HUES64 (cell line): ENCODE measurements around the gene KAZALD1.

Experiments used
- H3K27ac ChIP-seq: 2 replicates; pipeline ENCODE4 v1.7.0; 2013; ENCODE audit warnings: low read depth, low read length, inconsistent platforms
- H3K27me3 ChIP-seq: 2 replicates; pipeline ENCODE4 v1.6.1; 2013; ENCODE audit warnings: mild to moderate bottlenecking, low read length; ENCODE audit not compliant: insufficient read depth
- H3K36me3 ChIP-seq: 2 replicates; pipeline ENCODE4 v1.6.1; 2013; ENCODE audit warnings: mild to moderate bottlenecking, low read length; ENCODE audit not compliant: insufficient read depth
- H3K4me1 ChIP-seq: 2 replicates; pipeline ENCODE4 v1.6.1; 2013; ENCODE audit warnings: mild to moderate bottlenecking, low read length, moderate library complexity; ENCODE audit not compliant: insufficient read depth
- H3K4me3 ChIP-seq: 2 replicates; pipeline ENCODE4 v1.5.1; 2013; ENCODE audit warnings: mild to moderate bottlenecking, low read length, moderate library complexity
- H3K9ac ChIP-seq: 2 replicates; pipeline ENCODE4 v1.6.1; 2013; ENCODE audit warnings: mild to moderate bottlenecking, low read depth, low read length
- H3K9me3 ChIP-seq: 2 replicates; pipeline ENCODE4 v1.6.1; 2013; ENCODE audit warnings: low read depth, low read length; ENCODE audit not compliant: insufficient read depth
- WGBS: fragments of 150-250, 120-280 bp; methylation state at CpG from one replicate; pipeline ENCODE4 v1.1.7; 2013; ENCODE audit warnings: missing lambda C conversion rate; 5-methylcytosine and 5-hydroxymethylcytosine counted together

KAZALD1 gene

DNA sequence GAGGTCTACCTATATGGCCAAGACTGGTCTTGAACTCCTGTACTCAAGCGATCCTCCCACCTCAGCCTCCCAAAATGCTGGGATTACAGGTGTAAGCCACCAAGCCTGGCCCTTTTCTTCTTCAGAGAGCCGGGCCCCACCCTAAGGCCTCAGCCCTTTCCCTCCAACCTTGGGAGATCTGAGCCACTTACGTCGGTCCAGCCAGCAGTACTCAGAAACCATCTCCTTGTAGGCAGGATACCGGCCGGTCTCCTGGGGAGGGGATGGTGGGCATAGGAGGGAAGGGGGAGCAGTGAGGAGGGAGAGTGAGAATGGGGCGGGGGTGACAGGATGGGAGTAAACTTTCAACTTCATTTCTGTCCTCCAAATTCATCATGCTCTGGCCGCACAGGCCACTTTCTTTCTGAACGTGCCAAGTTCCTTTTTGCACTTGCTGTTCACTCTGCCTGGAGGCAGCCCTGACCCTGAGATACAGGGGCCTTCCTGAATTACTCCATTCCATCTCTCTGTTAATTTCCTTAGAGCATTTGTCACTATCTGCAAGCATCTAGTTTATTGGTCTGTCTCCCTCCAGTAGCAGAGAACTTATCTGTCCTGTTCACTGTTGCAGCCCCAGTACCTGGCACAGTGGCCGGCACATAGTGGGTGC is 41.2 kb upstream of the KAZALD1 start:
- Histone ChIP-seq H3K36me3 (no peaks in the 10 kb centered on the region), H3K9me3 (no peaks in the 10 kb centered on the region), H3K27me3 (peaks cover 54% of the 10 kb centered on the region), H3K27ac (no peak overlapping the region), H3K4me3 (no peak overlapping the region), H3K4me1 (no peaks in the 10 kb centered on the region), H3K9ac (no peak overlapping the region)
- WGBS, result 76% methylated on average over 10 of the region's 10 CpGs

DNA sequence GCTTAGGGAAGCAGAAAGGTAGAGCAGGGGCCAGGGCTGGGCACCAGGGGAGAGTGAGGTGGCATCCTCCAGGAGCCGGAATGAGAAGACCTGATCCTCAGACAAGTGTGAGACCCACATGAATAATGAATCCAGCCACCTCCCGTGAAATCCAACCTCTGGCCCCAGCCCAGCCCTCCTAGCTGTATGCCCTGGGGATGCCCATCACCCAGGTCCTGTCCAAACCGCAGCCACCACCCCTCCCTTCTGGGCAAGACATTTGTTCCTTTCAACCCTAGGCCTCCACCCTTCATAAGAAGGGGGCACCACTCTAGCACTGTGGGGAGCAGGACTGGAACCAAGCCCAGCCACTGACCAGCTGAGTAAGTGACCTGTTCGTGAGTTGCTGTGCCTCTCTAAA is 40.5 kb upstream of the KAZALD1 start:
- Histone ChIP-seq H3K4me1 (no peaks in the 10 kb centered on the region), H3K27me3 (peaks cover 48% of the 10 kb centered on the region), H3K36me3 (no peaks in the 10 kb centered on the region), H3K27ac (no peak overlapping the region), H3K9me3 (no peaks in the 10 kb centered on the region), H3K4me3 (no peak overlapping the region), H3K9ac (no peak overlapping the region)
- WGBS, result 84% methylated on average over 4 of the region's 4 CpGs

DNA sequence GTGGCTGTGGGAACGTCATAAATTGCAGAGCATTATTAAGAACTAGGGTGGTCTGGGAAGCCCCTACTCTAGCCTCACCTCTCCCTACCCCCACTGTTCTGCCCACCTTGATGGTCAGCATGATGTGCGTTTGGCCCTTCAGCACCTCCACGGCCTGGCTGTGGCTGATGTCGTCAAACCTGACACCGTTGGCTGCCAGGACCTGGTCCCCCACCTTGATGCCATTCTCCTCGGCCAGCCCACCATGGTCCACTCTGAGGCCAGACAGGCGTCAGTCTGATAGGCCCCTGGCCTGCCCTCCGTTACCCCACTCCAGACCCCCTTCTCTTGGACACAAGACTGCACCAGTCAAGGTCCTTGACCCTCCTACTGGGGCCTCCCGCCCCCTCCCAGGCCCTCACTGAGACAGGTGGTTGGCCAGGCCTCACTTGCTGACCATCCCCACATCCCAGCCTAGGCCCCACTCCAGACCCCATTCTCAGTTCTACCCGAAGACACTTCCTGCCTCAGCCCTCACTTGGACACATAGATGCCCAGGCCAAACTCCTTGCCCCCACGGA is 40.0 kb upstream of the KAZALD1 start:
- Histone ChIP-seq H3K9ac (no peak overlapping the region), H3K4me1 (peaks cover 4% of the 10 kb centered on the region; the same call in 1 of the 2 replicates), H3K36me3 (no peaks in the 10 kb centered on the region), H3K9me3 (no peaks in the 10 kb centered on the region), H3K27me3 (peaks cover 43% of the 10 kb centered on the region), H3K27ac (no peak overlapping the region), H3K4me3 (no peak overlapping the region)
- WGBS, result 89% methylated on average over 11 of the region's 11 CpGs

DNA sequence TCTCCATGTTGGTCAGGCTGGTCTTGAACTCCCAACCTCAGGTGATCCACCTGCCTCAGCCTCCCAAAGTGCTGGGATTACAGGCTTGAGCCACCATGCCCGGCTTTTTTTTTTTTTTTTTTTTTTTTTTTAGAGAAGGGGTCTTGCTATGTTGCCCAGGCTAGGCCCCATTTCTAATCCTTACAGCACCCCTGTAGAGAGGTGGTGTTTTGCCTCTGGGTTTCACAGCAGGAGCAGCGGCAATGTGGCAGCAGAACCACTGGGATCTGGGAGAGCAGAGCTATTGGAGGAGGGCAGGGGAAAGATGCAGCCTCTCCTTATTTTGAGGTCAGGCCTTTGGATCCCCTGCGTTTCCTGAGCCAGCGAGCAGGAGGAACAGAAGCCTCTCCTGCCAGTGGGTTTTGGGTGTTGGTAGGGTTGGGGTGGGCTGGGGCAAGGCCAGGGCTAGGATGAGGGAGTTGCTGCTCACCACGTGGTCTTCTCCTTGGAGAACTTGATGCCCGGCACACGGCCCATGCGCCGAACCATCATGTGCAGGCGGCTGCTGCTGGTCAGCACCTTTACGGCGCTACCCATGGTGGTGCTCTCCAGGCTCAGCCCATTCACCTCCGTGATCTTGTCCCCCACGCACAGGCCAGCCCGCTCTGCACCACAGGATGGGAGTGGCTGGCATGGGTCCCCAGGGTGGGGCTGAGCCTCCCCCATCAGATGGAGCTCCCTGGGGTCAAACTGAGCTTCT is 38.7 kb upstream of the KAZALD1 start:
- no peaks in the 10 kb centered on the region for H3K9me3 ChIP-seq
- WGBS, result 94% methylated on average over 14 of the region's 15 CpGs
- peaks cover 6% of the 10 kb centered on the region; the same call in 1 of the 2 replicates for H3K4me1 ChIP-seq
- H3K4me3 ChIP-seq, result no peak overlapping the region
- peaks cover 29% of the 10 kb centered on the region for H3K27me3 ChIP-seq
- H3K9ac ChIP-seq, result no peak overlapping the region
- no peaks in the 10 kb centered on the region for H3K36me3 ChIP-seq
- no peak overlapping the region for H3K27ac ChIP-seq

DNA sequence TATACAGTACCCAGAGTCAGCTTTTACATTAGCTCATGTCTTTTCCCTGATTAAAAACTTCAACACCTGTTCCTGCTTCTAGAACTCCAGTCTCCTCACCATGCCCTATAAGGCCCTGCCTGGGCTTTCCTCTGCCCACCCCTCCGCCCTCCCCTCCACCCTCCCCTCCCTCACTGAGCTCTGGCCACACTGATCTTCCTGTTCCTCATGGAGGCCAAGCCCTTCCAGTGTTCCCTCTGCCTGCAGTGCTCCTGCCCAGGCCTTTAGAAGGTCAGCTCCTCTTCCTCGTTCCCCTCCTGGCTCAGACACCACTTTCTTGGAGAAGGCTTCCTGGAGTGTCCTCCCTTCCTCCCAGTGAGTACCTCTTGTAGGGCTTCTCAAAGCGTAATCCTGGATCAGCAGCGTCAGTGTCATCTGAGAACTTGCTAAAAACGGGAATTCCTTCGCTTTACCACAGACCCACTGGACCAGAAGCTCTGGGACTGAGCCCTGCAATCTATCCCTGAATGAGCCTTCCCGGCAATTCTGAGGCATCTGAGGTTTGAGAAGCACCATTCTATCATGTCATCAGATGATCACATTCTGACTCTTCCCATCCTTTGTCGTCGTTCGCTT is 34.6 kb upstream of the KAZALD1 start:
- Histone ChIP-seq H3K27ac (no peak overlapping the region), H3K4me1 (peaks cover 19% of the 10 kb centered on the region), H3K27me3 (peaks cover 29% of the 10 kb centered on the region), H3K4me3 (no peak overlapping the region), H3K9me3 (no peaks in the 10 kb centered on the region), H3K36me3 (no peaks in the 10 kb centered on the region), H3K9ac (no peak overlapping the region)
- WGBS, result 77% methylated on average over 9 of the region's 10 CpGs

DNA sequence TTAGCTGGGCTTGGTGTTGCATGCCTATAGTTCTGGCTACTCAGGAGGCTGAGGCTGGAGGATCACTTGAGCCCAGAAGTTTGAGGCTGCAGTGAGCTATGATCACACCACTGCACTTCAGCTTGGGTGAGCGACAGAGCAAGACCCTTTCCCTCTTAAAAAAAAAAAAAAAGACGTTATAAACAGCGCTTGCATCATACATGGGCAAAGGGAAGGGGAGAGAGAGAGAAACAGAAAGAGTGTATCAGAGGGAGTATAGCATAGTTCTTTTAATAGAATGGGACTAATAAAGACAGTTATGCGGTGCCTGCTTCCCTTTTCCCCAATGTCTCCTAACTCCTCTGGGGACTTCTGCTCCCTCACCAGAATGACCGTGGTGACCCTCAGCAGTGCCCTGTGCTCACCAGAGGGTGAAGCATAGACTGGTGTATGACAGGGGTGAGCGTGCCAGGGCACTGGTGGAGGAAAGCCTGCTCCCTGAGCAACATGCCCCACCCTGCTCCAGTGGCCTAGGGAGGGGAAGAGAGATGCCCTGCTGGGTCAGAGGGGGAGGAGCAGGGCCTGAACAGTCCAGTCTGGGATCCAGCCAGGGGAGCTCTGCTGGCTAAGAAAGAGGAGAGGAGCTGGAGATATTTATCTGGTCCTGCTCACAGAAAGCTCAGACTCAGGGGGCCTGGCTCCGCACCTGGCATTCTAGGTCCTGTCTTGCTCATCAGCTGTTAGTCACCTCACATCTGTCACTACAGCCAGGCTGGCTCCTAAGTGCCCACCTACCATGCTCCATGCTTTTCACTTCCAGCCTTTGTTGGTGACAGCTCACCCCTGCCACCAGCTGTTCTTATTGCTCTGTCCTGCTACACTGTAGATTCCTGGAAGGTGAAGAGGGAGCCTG is 33.1 kb upstream of the KAZALD1 start:
- H3K27me3 ChIP-seq, result peaks cover 43% of the 10 kb centered on the region
- H3K9ac ChIP-seq, result no peak overlapping the region
- no peak overlapping the region for H3K27ac ChIP-seq
- no peaks in the 10 kb centered on the region for H3K36me3 ChIP-seq
- no peak overlapping the region for H3K4me3 ChIP-seq
- 90% methylated on average over 7 of the region's 7 CpGs for WGBS
- H3K4me1 ChIP-seq, result peaks cover 28% of the 10 kb centered on the region
- no peaks in the 10 kb centered on the region for H3K9me3 ChIP-seq

DNA sequence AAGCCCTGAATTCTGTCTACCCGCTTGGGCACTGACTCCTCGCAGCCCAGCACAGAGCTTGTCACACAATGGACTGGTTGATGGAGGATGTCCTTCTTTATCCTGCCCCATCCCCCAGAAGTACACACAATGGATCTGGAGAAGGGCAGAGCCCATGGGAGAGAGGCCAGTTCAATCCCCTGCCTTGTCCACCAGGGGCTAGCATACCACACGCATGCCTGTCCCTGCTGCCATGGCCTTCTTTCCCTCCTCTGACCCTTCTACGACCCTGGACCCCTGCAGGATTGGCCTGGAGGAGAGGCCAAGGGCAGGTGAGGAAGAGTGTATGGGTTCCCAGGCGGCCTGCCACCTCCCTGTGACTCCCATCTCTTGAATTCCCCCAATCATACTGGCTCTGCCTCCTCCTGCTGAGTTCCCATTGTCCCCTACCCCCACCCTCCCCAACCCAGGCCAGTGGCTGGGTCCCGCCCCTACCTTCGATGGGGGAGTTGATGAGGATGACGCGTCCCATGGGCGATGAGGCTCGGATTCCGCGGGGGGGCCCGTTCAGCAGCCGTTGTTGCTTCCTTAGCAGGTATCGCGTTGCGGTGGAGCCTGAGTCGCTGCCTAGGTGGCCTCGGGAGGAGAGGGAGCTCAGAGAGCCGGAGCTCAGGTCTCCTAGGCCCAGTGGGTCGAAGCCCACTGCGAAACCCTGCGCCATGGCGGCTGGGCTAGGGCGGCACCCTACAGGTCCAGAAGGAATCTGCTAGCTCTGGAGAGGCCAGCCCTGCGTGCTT is 32.1 kb upstream of the KAZALD1 start:
- Histone ChIP-seq H3K27ac (no peak overlapping the region), H3K9me3 (no peaks in the 10 kb centered on the region), H3K4me3 (no peak overlapping the region), H3K36me3 (no peaks in the 10 kb centered on the region), H3K9ac (no peak overlapping the region), H3K27me3 (peaks cover 51% of the 10 kb centered on the region), H3K4me1 (peaks cover 28% of the 10 kb centered on the region)
- 46% methylated on average over 26 of the region's 27 CpGs for WGBS

DNA sequence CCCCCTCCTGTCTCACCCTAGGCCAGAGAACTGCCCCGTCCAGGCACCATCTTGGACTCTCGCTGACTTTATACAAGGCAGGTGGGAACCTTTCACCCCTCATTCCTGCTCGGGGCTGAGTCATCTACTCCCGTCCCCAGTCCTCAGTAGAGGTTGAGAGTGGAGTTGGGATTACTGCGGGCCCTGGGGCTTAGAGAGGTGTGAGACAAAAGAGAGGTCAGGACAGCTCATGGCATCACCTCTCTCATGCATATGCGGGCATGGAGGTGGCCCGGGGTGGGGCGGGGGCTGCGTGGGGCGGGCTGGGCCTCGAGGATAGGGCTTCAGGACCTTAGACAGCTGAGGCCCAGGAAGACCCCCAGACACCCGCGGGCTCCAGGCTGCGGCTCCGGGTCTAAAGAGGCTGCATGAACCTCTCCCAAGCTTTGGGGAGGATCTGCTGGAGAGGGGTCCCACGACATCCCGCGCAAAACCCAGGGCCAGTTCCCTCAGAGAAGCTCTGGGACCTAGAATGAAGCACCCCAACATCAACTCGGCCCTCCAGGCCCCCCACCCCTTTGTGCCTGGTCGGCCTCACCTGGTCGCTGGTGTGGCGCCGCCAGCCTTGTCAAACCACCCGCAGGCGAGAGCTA is 31.2 kb upstream of the KAZALD1 start:
- H3K36me3 ChIP-seq, result no peaks in the 10 kb centered on the region
- peak overlapping the region; percentile 64 for H3K4me3 ChIP-seq
- peaks cover 28% of the 10 kb centered on the region for H3K4me1 ChIP-seq
- H3K9ac ChIP-seq, result no peak overlapping the region
- H3K27ac ChIP-seq, result no peak overlapping the region; the same call in 1 of the 2 replicates
- H3K9me3 ChIP-seq, result no peaks in the 10 kb centered on the region
- peaks cover 60% of the 10 kb centered on the region for H3K27me3 ChIP-seq
- WGBS, result 10% methylated on average over 25 of the region's 25 CpGs

DNA sequence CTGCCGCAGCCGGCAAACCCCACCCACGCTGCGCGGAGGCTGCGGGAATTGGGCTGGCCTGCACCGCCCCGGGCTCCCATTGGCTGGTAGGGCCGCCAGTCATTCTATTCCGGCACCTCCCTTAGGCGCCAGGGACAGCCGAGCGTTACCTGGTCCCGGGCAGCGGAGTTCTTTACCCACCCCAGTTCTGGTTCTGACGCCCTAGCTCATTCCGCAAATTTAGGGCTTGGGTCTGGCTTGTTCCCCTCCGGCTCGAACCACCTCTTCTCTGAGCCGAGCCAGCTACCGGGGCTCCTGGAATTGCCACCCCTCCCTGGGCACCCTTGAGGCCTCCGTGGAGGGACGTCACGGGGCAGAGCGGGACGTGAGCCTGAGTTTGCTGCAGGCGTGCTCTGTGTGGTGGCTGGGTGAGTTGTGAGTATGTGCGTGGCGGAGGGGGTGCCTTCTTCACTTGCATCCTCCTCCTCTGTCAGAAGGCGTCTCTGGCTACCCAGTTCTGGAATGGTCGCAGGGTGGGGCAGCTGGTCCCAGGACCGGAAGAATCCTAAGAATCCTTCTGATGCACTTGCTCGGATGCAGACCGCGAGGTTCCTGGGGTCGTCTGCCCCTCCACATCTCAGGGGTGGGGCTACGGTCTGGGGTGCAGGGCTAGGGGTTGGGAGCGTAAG is 30.5 kb upstream of the KAZALD1 start, which contains the start of the genes PDZD7 and SFXN3:
TSS of gene PDZD7 (minus strand) at position 2 of the 668 bp plus-strand sequence. CDS start 910 bp downstream, outside the sequence.
TSS of gene SFXN3 (plus strand) at position 107 of the 668 bp plus-strand sequence. CDS start 3,461 bp downstream, outside the sequence.
- 0 out of 2 replicates have a peak within 1 kb of the TSS, but pooled peaks have one; percentile 18 for H3K9ac ChIP-seq
- H3K4me1 ChIP-seq, result peaks cover 28% of the 10 kb centered on the region
- WGBS, result 1% methylated on average over 38 of the region's 38 CpGs
- peaks cover 66% of the 10 kb centered on the region for H3K27me3 ChIP-seq
- H3K9me3 ChIP-seq, result no peaks in the 10 kb centered on the region
- H3K27ac ChIP-seq, result no peak within 1 kb of the TSS; the same call in 1 of the 2 replicates
- H3K4me3 ChIP-seq, result peak within 1 kb of the TSS; percentile 64
- no peaks in the 10 kb centered on the region for H3K36me3 ChIP-seq
